OCI-LY3 (cell line): ENCODE data around the gene N4BP3.
A peak's percentile ranks its signal among the peaks of the same experiment; 100 is the strongest.

Source experiments
- H2AFZ ChIP-seq: fragments of 200-600, 300-600 bp; shearing (Covaris generic); 2 replicates; pipeline ENCODE4 v1.6.0; 2014; ENCODE audit warnings: antibody characterized with exemption, low read depth, low read length
- H3K27ac ChIP-seq: fragments of 200-600, 300-600 bp; sonication (generic); 2 replicates; pipeline ENCODE4 v1.5.1; 2014; ENCODE audit warnings: mild to moderate bottlenecking, low read length, moderate library complexity, mixed read lengths
- H3K27me3 ChIP-seq: fragments of 200-600, 300-600 bp; sonication (generic); 2 replicates; pipeline ENCODE4 v1.6.1; 2014; ENCODE audit warnings: low read depth, low read length, mixed read lengths
- H3K36me3 ChIP-seq: fragments of 200-600, 300-600 bp; sonication (generic); replicated peaks from 2 replicates; pipeline ENCODE3; 2014; ENCODE audit warnings: low read depth, low read length, mixed read lengths
- H3K4me1 ChIP-seq: fragments of 300-600, 200-600 bp; sonication (generic); 2 replicates; pipeline ENCODE4 v1.6.1; 2014; ENCODE audit warnings: low read length, mixed read lengths
- H3K4me2 ChIP-seq: fragments of 200-600, 300-600 bp; sonication (generic); 2 replicates; pipeline ENCODE4 v1.6.1; 2014; ENCODE audit warnings: low read length, mixed read lengths
- H3K4me3 ChIP-seq: fragments of 300-600, 200-600 bp; sonication (generic); 2 replicates; pipeline ENCODE4 v1.5.1; 2014; ENCODE audit warnings: antibody characterized with exemption, mild to moderate bottlenecking, low read length, moderate library complexity
- H3K79me2 ChIP-seq: fragments of 300-600, 200-600 bp; shearing (Covaris generic); 2 replicates; pipeline ENCODE4 v1.6.1; 2014; ENCODE audit warnings: mild to moderate bottlenecking, low read length, mixed read lengths
- H3K9ac ChIP-seq: fragments of 300-600, 200-600 bp; shearing (Covaris generic); 2 replicates; pipeline ENCODE4 v1.6.0; 2014; ENCODE audit warnings: mild to moderate bottlenecking, low read length, moderate library complexity
- H3K9me3 ChIP-seq: fragments of 200-600, 300-600 bp; shearing (Covaris generic); 2 replicates; pipeline ENCODE4 v1.6.1; 2014; ENCODE audit warnings: low read length, mixed read lengths; ENCODE audit not compliant: insufficient read depth
- H4K20me1 ChIP-seq: fragments of 200-600, 300-600 bp; sonication (generic); 2 replicates; pipeline ENCODE4 v1.6.1; 2016; ENCODE audit warnings: low read length, mixed read lengths; ENCODE audit not compliant: insufficient read depth
- CTCF ChIP-seq: fragments of 200-600, 300-600 bp; sonication (generic); IDR thresholded peaks from 2 replicates; pipeline ENCODE4 v1.5.1; 2014; ENCODE audit warnings: antibody characterized with exemption, low read length, low read depth
- EZH2phosphoT487 ChIP-seq: fragments of 200-600 bp; shearing (Covaris generic); IDR thresholded peaks from 2 replicates; pipeline ENCODE4 v1.6.1; 2018; ENCODE audit warnings: antibody characterized with exemption, mixed run types, low read depth

N4BP3 gene

GRCh38 chr5:178119915-178120606 is 6.7 kb downstream of the N4BP3 start:
- Histone ChIP-seq H3K4me1 (peaks cover 39% of the 10 kb centered on the region), H3K27ac (no peak overlapping the region), H3K27me3 (peaks cover 10% of the 10 kb centered on the region), H3K79me2 (no peaks in the 10 kb centered on the region), H4K20me1 (no peaks in the 10 kb centered on the region), H2AFZ (no peak overlapping the region), H3K4me3 (no peak overlapping the region), H3K4me2 (no peak overlapping the region), H3K36me3 (no peaks in the 10 kb centered on the region), H3K9me3 (no peaks in the 10 kb centered on the region), H3K9ac (no peak overlapping the region)
- TF ChIP-seq CTCF, result no peak
- no peak for TF ChIP-seq EZH2phosphoT487

GRCh38 chr5:178120607-178121357 is 7.5 kb downstream of the N4BP3 start:
- H3K36me3 ChIP-seq, result no peaks in the 10 kb centered on the region
- peak overlapping the region; percentile 74 for H3K4me2 ChIP-seq
- peaks cover 32% of the 10 kb centered on the region for H3K4me1 ChIP-seq

GRCh38 chr5:178121391-178122276 is 8.3 kb downstream of the N4BP3 start:
- Histone ChIP-seq H3K36me3 (no peaks in the 10 kb centered on the region), H2AFZ (no peak overlapping the region), H3K27ac (no peak overlapping the region)

More at GRCh38 chr5:178120607-178121357, 7.5 kb downstream of the N4BP3 start:
- no peak overlapping the region for H2AFZ ChIP-seq
- no peaks in the 10 kb centered on the region for H3K9me3 ChIP-seq
- H4K20me1 ChIP-seq, result no peaks in the 10 kb centered on the region
- TF ChIP-seq EZH2phosphoT487, result no peak
- TF ChIP-seq CTCF, result peak; percentile 69
- no peaks in the 10 kb centered on the region for H3K79me2 ChIP-seq
- H3K4me3 ChIP-seq, result peak overlapping the region; percentile 63
- peaks cover 2% of the 10 kb centered on the region for H3K27me3 ChIP-seq
- H3K27ac ChIP-seq, result no peak overlapping the region
- H3K9ac ChIP-seq, result no peak overlapping the region

More at GRCh38 chr5:178121391-178122276, 8.3 kb downstream of the N4BP3 start:
- H3K4me2 ChIP-seq, result peak overlapping the region; percentile 74
- H3K9me3 ChIP-seq, result no peaks in the 10 kb centered on the region
- H3K4me3 ChIP-seq, result peak overlapping the region; percentile 63
- H3K4me1 ChIP-seq, result peaks cover 23% of the 10 kb centered on the region
- no peak for TF ChIP-seq EZH2phosphoT487
- TF ChIP-seq CTCF, result no peak
- H4K20me1 ChIP-seq, result no peaks in the 10 kb centered on the region
- H3K79me2 ChIP-seq, result no peaks in the 10 kb centered on the region
- no peaks in the 10 kb centered on the region for H3K27me3 ChIP-seq
- H3K9ac ChIP-seq, result no peak overlapping the region
